Endodermal cell (in vitro differentiated cells): ENCODE measurements around the gene FAHD1. TPM values are rescaled to one million over a fixed set of nuclear protein-coding genes. Genes with fewer than 3 reads are reported as not detected.

Experiments
- DNase-seq: peaks from one replicate; pipeline ENCODE4 v3.0.0-alpha.2; 2017
- H3K27ac ChIP-seq: 2 replicates; pipeline ENCODE4 v1.5.1; 2013; ENCODE audit warnings: mild to moderate bottlenecking, low read depth, low read length, moderate library complexity
- H3K27me3 ChIP-seq: 2 replicates; pipeline ENCODE4 v1.6.1; 2013; ENCODE audit warnings: mild to moderate bottlenecking, low read length, moderate library complexity; ENCODE audit not compliant: insufficient read depth, control insufficient read depth, poor library complexity, severe bottlenecking
- H3K36me3 ChIP-seq: 2 replicates; pipeline ENCODE4 v1.7.0; 2013; ENCODE audit warnings: mild to moderate bottlenecking, low read length, moderate library complexity; ENCODE audit not compliant: control insufficient read depth, insufficient read depth
- H3K4me1 ChIP-seq: one replicate; pipeline ENCODE4 v1.7.0; 2013; ENCODE audit warnings: low read length; ENCODE audit not compliant: control insufficient read depth, insufficient read depth
- H3K4me3 ChIP-seq: 2 replicates; pipeline ENCODE4 v1.5.1; 2013; ENCODE audit warnings: mild to moderate bottlenecking, low read length, moderate library complexity
- H3K9ac ChIP-seq: 2 replicates; pipeline ENCODE4 v1.6.1; 2013; ENCODE audit warnings: mild to moderate bottlenecking, low read length, moderate library complexity; ENCODE audit not compliant: poor library complexity, severe bottlenecking; ENCODE audit errors: extremely low read depth
- H3K9me3 ChIP-seq: 2 replicates; pipeline ENCODE4 v1.6.1; 2013; ENCODE audit warnings: mild to moderate bottlenecking, low read length, moderate library complexity; ENCODE audit not compliant: control insufficient read depth
- H3K27ac Mint-ChIP-seq: 2 replicates; pipeline ENCODE4 v1.8.0; 2020; ENCODE audit warnings: mixed read lengths
- H3K27me3 Mint-ChIP-seq: 2 replicates; pipeline ENCODE4 v1.8.0; 2021; ENCODE audit warnings: mild to moderate bottlenecking, mixed read lengths; ENCODE audit not compliant: insufficient read depth
- H3K36me3 Mint-ChIP-seq: 2 replicates; pipeline ENCODE4 v1.8.0; 2020; ENCODE audit warnings: low read depth, mixed read lengths
- H3K4me1 Mint-ChIP-seq: 2 replicates; pipeline ENCODE4 v1.8.0; 2020; ENCODE audit warnings: mixed read lengths
- H3K4me3 Mint-ChIP-seq: 2 replicates; pipeline ENCODE4 v1.8.0; 2020; ENCODE audit warnings: mild to moderate bottlenecking, moderate library complexity, mixed read lengths
- H3K9me3 Mint-ChIP-seq: 2 replicates; pipeline ENCODE4 v1.8.0; 2020; ENCODE audit warnings: mild to moderate bottlenecking, mixed read lengths
- WGBS, 2 experiments: methylation state at CpG; one replicate each; pipeline versions ENCODE4 v1.1.5 to v1.1.7; 2013; ENCODE audit warnings: missing lambda C conversion rate in 2 of 2, mixed read lengths in 1 of 2; ENCODE audit not compliant: insufficient coverage in 1 of 2, insufficient read length in 1 of 2; 5-methylcytosine and 5-hydroxymethylcytosine counted together
- total RNA-seq, 2 donors: library from RNA; stranded (reverse); fragmentation: NEBNext Ultra II Directional in 1 of 2; extraction: Animal tissue kit (Norgen Biotek cat#: 25700) in 1 of 2; gene quantifications; 2 replicates in 1 of 2; 3 replicates in 1 of 2; pipeline ENCODE4 v1.2.1, GENCODE V29; 2021
- TF ChIP-seq, protein P1 (sequence below): fragments of 200-600 bp; sonication (generic); conservative IDR thresholded peaks from 2 replicates; pipeline ENCODE4 v1.5.0; 2021; ENCODE audit warnings: antibody characterized with exemption, mild to moderate bottlenecking

The FAHD1 gene
- total RNA-seq, 2 donors from 2014 or later, result 16.6 to 16.9 TPM

DNA sequence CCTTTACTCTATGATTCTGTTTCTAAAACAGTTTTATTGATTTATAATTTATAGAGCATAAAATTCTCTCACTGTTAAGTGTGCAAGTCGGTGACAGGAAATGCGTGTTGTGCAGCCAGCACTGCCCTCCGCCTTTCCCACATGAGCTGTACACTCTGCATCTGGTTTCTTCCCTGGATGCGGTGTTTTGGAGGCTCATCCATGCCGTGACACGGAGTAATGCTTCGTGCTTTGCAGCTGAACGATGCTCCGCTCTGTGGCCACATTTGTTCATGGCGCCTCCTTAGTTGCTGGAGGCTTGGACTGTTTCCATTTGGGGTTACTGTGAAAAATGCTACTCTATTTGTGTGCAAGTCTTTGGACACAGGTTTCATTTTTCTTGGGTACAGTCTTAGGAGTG lies 26.3 kb upstream of the FAHD1 start:
- Histone ChIP-seq H3K4me1 (no peaks in the 10 kb centered on the region), H3K36me3 (no peaks in the 10 kb centered on the region), H3K27me3 (no peaks in the 10 kb centered on the region), H3K9ac (no peak overlapping the region), H3K27ac (no peak overlapping the region), H3K4me3 (no peak overlapping the region), H3K9me3 (peaks cover 26% of the 10 kb centered on the region)
- TF ChIP-seq, protein P1, sequence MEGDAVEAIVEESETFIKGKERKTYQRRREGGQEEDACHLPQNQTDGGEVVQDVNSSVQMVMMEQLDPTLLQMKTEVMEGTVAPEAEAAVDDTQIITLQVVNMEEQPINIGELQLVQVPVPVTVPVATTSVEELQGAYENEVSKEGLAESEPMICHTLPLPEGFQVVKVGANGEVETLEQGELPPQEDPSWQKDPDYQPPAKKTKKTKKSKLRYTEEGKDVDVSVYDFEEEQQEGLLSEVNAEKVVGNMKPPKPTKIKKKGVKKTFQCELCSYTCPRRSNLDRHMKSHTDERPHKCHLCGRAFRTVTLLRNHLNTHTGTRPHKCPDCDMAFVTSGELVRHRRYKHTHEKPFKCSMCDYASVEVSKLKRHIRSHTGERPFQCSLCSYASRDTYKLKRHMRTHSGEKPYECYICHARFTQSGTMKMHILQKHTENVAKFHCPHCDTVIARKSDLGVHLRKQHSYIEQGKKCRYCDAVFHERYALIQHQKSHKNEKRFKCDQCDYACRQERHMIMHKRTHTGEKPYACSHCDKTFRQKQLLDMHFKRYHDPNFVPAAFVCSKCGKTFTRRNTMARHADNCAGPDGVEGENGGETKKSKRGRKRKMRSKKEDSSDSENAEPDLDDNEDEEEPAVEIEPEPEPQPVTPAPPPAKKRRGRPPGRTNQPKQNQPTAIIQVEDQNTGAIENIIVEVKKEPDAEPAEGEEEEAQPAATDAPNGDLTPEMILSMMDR, result no peak
- 81 to 88% methylated on average over 10 of the region's 10 CpGs for WGBS, 2 experiments
- DNase-seq, result no peak
- H3K9me3 Mint-ChIP-seq, result peaks cover 68% of the 10 kb centered on the region
- H3K27ac Mint-ChIP-seq, result no peak overlapping the region
- no peak overlapping the region for H3K4me3 Mint-ChIP-seq
- H3K36me3 Mint-ChIP-seq, result peaks cover 42% of the 10 kb centered on the region
- no peaks in the 10 kb centered on the region for H3K27me3 Mint-ChIP-seq
- H3K4me1 Mint-ChIP-seq, result no peaks in the 10 kb centered on the region

DNA sequence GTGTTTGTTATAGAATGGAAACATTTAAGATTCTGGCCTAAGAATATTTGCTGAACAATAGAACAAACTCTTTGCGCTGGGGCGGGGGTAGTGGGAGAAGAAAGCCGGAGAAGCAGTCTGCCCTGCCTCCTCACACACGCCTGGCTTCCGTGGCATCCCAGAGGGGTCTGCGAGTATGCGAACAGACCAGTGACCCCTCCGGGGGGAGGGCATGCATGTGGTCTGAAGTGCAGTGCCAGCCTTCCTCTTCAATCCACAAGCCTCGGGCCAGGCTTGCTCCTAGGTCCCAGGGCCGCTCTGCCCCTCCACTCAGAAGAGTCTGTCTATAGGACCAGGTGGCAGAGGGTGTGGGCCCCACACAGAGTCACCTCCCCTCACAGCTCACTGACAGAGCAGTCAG lies 19.4 kb upstream of the FAHD1 start:
- H3K4me1 ChIP-seq, result no peaks in the 10 kb centered on the region
- WGBS, 2 experiments, result 80 to 87% methylated on average over 1 to 10 of the region's 10 CpGs
- no peak overlapping the region for H3K9ac ChIP-seq
- no peaks in the 10 kb centered on the region for H3K9me3 ChIP-seq
- peaks cover 27% of the 10 kb centered on the region for H3K9me3 Mint-ChIP-seq
- no peak overlapping the region for H3K27ac ChIP-seq
- H3K27me3 Mint-ChIP-seq, result no peaks in the 10 kb centered on the region
- DNase-seq, result no peak
- no peak overlapping the region for H3K4me3 ChIP-seq
- peaks cover 18% of the 10 kb centered on the region for H3K36me3 ChIP-seq
- no peaks in the 10 kb centered on the region for H3K4me1 Mint-ChIP-seq
- TF ChIP-seq, protein P1, result no peak
- H3K36me3 Mint-ChIP-seq, result peaks cover 52% of the 10 kb centered on the region
- no peaks in the 10 kb centered on the region for H3K27me3 ChIP-seq
- no peak overlapping the region for H3K27ac Mint-ChIP-seq
- no peak overlapping the region for H3K4me3 Mint-ChIP-seq

DNA sequence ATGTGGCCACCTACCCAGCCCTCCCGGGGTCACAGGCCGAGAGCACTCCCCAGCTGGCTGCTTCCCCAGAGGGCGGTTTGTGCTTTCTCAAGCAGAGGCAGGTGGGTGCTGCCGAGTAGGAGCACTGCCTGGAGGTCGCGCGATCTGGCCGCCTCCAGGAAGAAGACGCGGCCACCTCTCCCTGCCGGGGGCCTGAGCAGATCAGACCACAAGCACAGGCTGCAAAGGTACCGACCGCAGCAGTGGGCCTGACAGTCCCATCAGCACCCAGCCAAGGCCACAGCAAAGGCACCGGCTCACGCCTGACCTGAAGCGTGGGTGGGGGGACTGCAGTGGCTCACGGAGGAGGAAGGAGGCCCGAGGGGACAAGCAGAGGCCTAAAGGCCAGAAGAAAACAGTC lies 18.3 kb upstream of the FAHD1 start:
- no peak overlapping the region for H3K27ac Mint-ChIP-seq
- no peaks in the 10 kb centered on the region for H3K27me3 Mint-ChIP-seq
- H3K36me3 ChIP-seq, result peaks cover 18% of the 10 kb centered on the region
- no peak overlapping the region for H3K4me3 ChIP-seq
- H3K4me1 ChIP-seq, result no peaks in the 10 kb centered on the region
- H3K9ac ChIP-seq, result no peak overlapping the region
- WGBS, 2 experiments, result 78 to 85% methylated on average over 8 to 18 of the region's 18 CpGs
- no peak overlapping the region for H3K4me3 Mint-ChIP-seq
- H3K36me3 Mint-ChIP-seq, result peaks cover 59% of the 10 kb centered on the region
- TF ChIP-seq, protein P1, result no peak
- H3K27me3 ChIP-seq, result no peaks in the 10 kb centered on the region
- H3K4me1 Mint-ChIP-seq, result no peaks in the 10 kb centered on the region
- no peak for DNase-seq
- H3K27ac ChIP-seq, result no peak overlapping the region
- no peaks in the 10 kb centered on the region for H3K9me3 ChIP-seq
- peaks cover 21% of the 10 kb centered on the region for H3K9me3 Mint-ChIP-seq
